Measurements from ENCODE around the gene FAM210A. TPM values are rescaled to one million over a fixed set of nuclear protein-coding genes. Genes with fewer than 3 reads are reported as not detected.
A peak's percentile ranks its signal among the peaks of the same experiment; 100 is the strongest.

The FAM210A gene
- total RNA-seq (10 to 100 TPM; 41.6 to 84.8 (median 58.2) TPM), polyA plus RNA-seq (10 to 100 TPM; 11.6 to 15.4 TPM)
- long read RNA-seq, donor 1, full-length matches to known transcripts = 40 of 53 reads
- long read RNA-seq, donor 1, partial matches to known transcripts = 1 of 53 reads
- long read RNA-seq, donor 1, other reads (novel, unspliced or antisense) = 12 of 53 reads
- long read RNA-seq, donor 2, full-length matches to known transcripts = 44 of 53 reads
- long read RNA-seq, donor 2, partial matches to known transcripts = 4 of 53 reads
- long read RNA-seq, donor 2, other reads (novel, unspliced or antisense) = 5 of 53 reads
- long read RNA-seq, donor 3, full-length matches to known transcripts = 139 of 215 reads
- long read RNA-seq, donor 3, partial matches to known transcripts = 6 of 215 reads
- long read RNA-seq, donor 3, other reads (novel, unspliced or antisense) = 70 of 215 reads

DNA sequence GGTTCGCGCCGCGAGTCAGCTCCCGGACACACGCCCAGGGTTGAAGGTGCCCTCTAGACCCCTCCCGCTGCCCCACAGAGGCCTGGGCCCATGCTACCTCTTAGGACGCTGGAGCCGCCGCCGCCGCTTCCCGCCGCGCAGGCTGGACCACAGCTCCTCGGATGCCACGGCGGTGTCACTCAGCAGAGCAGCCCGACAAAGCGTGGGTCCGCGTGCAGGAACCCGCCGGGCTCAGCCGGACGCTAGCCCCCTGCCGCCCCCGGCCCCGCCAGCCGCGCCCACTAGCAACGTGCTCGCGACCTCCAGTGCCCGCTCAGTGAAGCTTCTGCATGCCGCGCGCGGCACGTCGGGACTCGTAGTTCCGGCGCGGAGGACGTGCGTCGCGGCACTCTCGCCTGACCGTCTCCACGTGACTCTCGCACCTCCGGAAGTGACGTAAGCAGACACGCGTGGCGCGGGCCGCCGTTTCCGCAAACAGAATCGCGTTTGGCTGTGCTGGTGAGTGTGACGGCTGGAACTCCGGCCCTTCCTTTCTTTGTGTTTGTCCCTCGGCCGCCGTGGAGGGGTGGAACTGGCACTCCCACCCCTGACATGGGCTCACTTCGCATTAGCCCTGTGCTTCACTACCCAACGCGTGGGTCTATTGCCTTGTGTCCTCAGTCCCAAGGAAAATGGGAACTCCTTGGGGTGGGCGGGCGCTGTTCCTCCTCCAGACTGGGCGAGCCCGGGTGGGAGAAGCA is at the start of gene FAM210A, which contains the start of gene RNMT:
Gene FAM210A, minus strand, starts transcription at position 327 of the 740 bp plus-strand sequence. CDS start 44,481 bp downstream, outside the sequence.
Gene RNMT, plus strand, starts transcription at position 442 of the 740 bp plus-strand sequence. CDS start 4,845 bp downstream, outside the sequence.
- DNase-seq = peak; percentile 96
- intact Hi-C loops (cut with DNase I) = loop anchor here in 7 of 10 donors (2.0 to 10.0 kb wide), 8 partner anchors 82 to 509 kb away; partner anchors contain the start of gene LDLRAD4 (in 2 of the 7)
- peak in 4 of 9 donors; percentile 12 to 57 (median 48) for TF ChIP-seq CTCF (IDR thresholded peaks at IDR 0.05)
- Histone ChIP-seq H3K27me3 (no peaks in the 10 kb centered on the region), H3K27ac (peak within 1 kb of the TSS; percentile 81 to 97 (median 94)), H3K9me3 (no peaks in the 10 kb centered on the region), H3K36me3 (peaks cover 0 to 11% (median 0%) of the 10 kb centered on the region in 9 donors), H3K4me1 (peaks cover 0 to 49% (median 28%) of the 10 kb centered on the region in 9 donors), H3K4me3 (peak within 1 kb of the TSS; percentile 75 to 95 (median 85))
- WGBS, 2 donors = 1% methylated on average over 70 to 76 of the region's 76 CpGs
- peak; percentile 97 to 99 (median 98) for ATAC-seq

DNA sequence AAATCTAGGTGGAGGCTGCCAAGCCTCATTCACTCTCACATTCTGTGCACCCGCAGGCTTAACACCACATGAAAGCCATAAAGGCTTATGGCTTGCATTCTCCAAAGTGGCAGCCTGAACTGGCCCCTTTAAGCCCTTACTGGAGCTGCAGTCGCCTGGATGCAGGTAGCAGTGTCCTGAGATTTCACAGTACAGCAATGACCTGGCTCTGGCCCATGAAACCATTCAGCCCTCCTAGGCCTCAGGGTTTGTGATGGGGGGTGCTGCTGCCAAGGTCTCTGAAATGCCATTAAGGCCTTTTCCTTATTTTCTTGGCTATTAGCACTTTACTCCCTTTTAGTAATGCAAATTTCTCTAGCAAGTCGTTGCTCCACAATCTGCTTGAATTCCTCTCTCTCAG is 48.7 kb upstream of the FAM210A start:
- WGBS, 2 donors = 73 to 74% methylated on average over 3 of the region's 3 CpGs
- Histone ChIP-seq H3K36me3 (no peaks in the 10 kb centered on the region), H3K9me3 (peaks cover 0 to 15% (median 0%) of the 10 kb centered on the region in 11 donors), H3K4me3 (no peak overlapping the region), H3K27ac (no peak overlapping the region), H3K27me3 (no peaks in the 10 kb centered on the region), H3K4me1 (no peaks in the 10 kb centered on the region)
- DNase-seq (no peak), ATAC-seq (no peak)
- intact Hi-C loops (cut with DNase I) = no loop called here
- TF ChIP-seq CTCF (IDR thresholded peaks at IDR 0.05) = no peak

DNA sequence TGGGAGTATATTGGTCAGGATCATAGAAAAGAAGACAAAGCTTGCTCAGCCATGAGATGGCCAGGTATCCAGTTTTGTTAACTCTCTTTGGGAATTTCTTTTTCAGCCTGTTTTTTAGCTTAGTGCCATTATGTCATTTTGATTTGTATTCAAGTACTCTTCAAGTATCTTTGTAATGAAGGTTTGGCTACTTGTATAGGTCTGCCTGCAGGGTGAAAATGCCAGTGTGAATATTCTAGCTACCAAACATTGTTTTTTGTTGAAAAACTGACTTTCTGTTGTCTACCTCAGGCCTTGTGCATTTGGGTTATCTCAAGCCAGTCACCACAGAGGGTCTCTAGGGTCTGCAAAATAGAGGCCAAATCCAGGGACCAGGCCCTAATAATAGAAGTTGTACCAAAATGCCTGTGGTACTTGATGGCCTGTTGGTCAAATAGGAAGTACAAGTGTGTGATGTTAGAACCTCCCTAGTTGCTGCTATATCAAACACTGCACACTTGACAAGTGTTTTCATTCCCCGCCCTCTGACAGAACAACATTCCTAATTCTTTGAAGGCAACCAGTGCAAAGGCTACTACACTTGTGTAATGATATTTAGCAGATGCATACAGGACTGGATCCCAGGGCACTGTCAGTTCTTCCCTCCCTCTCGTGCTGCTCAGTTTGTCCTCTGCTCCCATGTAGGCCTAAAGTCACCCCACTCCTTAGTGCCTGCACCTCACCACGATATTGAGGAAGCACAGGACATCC is 36.5 kb upstream of the FAM210A start:
- Histone ChIP-seq H3K4me1 (peaks cover 0 to 32% (median 0%) of the 10 kb centered on the region in 9 donors), H3K4me3 (no peak overlapping the region), H3K36me3 (peaks cover 0 to 56% (median 10%) of the 10 kb centered on the region in 9 donors), H3K9me3 (peaks cover 0 to 36% (median 7%) of the 10 kb centered on the region in 11 donors), H3K27ac (peak overlapping the region in 7 of 10 donors; percentile 25 to 73 (median 56)), H3K27me3 (no peaks in the 10 kb centered on the region)
- DNase-seq (peak in 1 of 2 donors; percentile 9), ATAC-seq (peak; percentile 48 to 94 (median 84))
- intact Hi-C loops (cut with DNase I) = no loop called here
- TF ChIP-seq CTCF (IDR thresholded peaks at IDR 0.05) = no peak
- 62 to 75% methylated on average over 3 of the region's 3 CpGs for WGBS, 2 donors

Measured in heart right ventricle (tissue), 16 donors.